B cell (primary cell): ENCODE data around the gene DACT2. TPM values are rescaled to one million over a fixed set of nuclear protein-coding genes. Genes with fewer than 3 reads are reported as not detected.
"Not testable (repeated sequence)": the region's sequence is repeated elsewhere in the genome, so short reads cannot be mapped to it uniquely, and the experiment has no call there.

ENCODE experiments used
- ATAC-seq: fragments of 200-7000 bp; cut with Tn5 transposase; one replicate; pipeline ENCODE4 v1.10.0; 2021; ENCODE audit warnings: low read depth, mild to moderate bottlenecking, moderate number of reproducible peaks, moderate library complexity
- CTCF ChIA-PET: fragments of 350-600 bp; sonication (Branson Sonifier 250); formaldehyde crosslinking; loops from one replicate; lab custom pipeline; 2021; ENCODE audit warnings: antibody characterized with exemption, inconsistent platforms; lab: Charles Lee
- POLR2A ChIA-PET: fragments of 350-600 bp; sonication (Branson Sonifier 250); formaldehyde crosslinking; loops from one replicate; lab custom pipeline; 2021; ENCODE audit warnings: antibody characterized with exemption; lab: Charles Lee
- DNase-seq: peaks from one replicate; pipeline ENCODE4 v3.0.0; 2013
- H2AFZ ChIP-seq: 2 replicates; pipeline ENCODE4 v1.6.1; 2012; ENCODE audit warnings: mild to moderate bottlenecking, low read depth, low read length; ENCODE audit not compliant: insufficient read depth, poor library complexity, severe bottlenecking
- H3K27ac ChIP-seq, 2 donors: 1 replicate in 1 of 2; 2 replicates in 1 of 2; pipeline ENCODE4 v1.5.1; 2012 to 2013; ENCODE audit warnings: low read length in 2 of 2, mild to moderate bottlenecking in 2 of 2, moderate library complexity in 1 of 2
- H3K27me3 ChIP-seq, 4 experiments: fragments of 200-600 bp in 1 of 4; sonication (generic) in 1 of 4; replicated peaks in 1 of 4; 1 replicate in 2 of 4; 2 replicates in 2 of 4; pipeline versions ENCODE4 v1.6.1 to v1.7.0; 2013 to 2016; ENCODE audit warnings: low read length in 3 of 4, mild to moderate bottlenecking in 2 of 4, mixed read lengths in 1 of 4, moderate library complexity in 1 of 4; ENCODE audit not compliant: insufficient read depth in 4 of 4, control insufficient read depth in 3 of 4; ENCODE audit errors: control extremely low read depth in 1 of 4
- H3K36me3 ChIP-seq, 2 experiments: replicated peaks in 1 of 2; 1 replicate in 1 of 2; 2 replicates in 1 of 2; pipeline versions ENCODE4 v1.6.1 to v1.7.1; 2013; ENCODE audit warnings: low read length in 1 of 2; ENCODE audit not compliant: insufficient read depth in 2 of 2, control insufficient read depth in 1 of 2; ENCODE audit errors: control extremely low read depth in 1 of 2, extremely low read depth in 1 of 2
- H3K4me1 ChIP-seq, 2 donors: fragments of 200-600 bp in 1 of 2; sonication (generic) in 1 of 2; 1 replicate in 1 of 2; 2 replicates in 1 of 2; pipeline versions ENCODE4 v1.5.1 to v1.6.1; 2013 to 2017; ENCODE audit warnings: low read length in 2 of 2; ENCODE audit not compliant: control insufficient read depth in 2 of 2, insufficient read depth in 2 of 2
- H3K4me2 ChIP-seq: replicated peaks from 2 replicates; pipeline ENCODE3; 2012; ENCODE audit warnings: mild to moderate bottlenecking, low read depth, low read length; ENCODE audit not compliant: poor library complexity, severe bottlenecking
- H3K4me3 ChIP-seq, 5 experiments: fragments of 200-600 bp in 1 of 5; sonication (generic) in 1 of 5; 1 replicate in 3 of 5; 2 replicates in 2 of 5; pipeline versions ENCODE4 v1.5.1 to v1.7.0; 2011 to 2016; ENCODE audit warnings: low read length in 4 of 5, mild to moderate bottlenecking in 4 of 5, low read depth in 2 of 5, control low read depth in 1 of 5, moderate library complexity in 1 of 5; ENCODE audit not compliant: insufficient read depth in 1 of 5; ENCODE audit errors: control extremely low read depth in 1 of 5, extremely low read depth in 1 of 5
- H3K79me2 ChIP-seq: fragments of 200-600 bp; sonication (generic); one replicate; pipeline ENCODE4 v1.6.0; 2016; ENCODE audit warnings: low read length; ENCODE audit not compliant: control insufficient read depth, insufficient read depth
- H3K9ac ChIP-seq: fragments of 200-600 bp; sonication (generic); 2 replicates; pipeline ENCODE4 v1.6.1; 2017; ENCODE audit warnings: mild to moderate bottlenecking, low read length, moderate library complexity
- H3K9me3 ChIP-seq, 3 donors: one replicate each; pipeline versions ENCODE4 v1.6.1 to v1.7.1; 2013; ENCODE audit warnings: low read length in 2 of 3; ENCODE audit not compliant: control insufficient read depth in 2 of 3, insufficient read depth in 1 of 3; ENCODE audit errors: control extremely low read depth in 1 of 3
- H4K20me1 ChIP-seq: 2 replicates; pipeline ENCODE4 v1.6.0; 2012; ENCODE audit warnings: mild to moderate bottlenecking, low read length; ENCODE audit not compliant: insufficient read depth, control insufficient read depth, poor library complexity, severe bottlenecking
- H3K27ac Mint-ChIP-seq: one replicate; pipeline ENCODE4 v1.8.0; 2021; ENCODE audit warnings: mixed read lengths
- H3K27me3 Mint-ChIP-seq: one replicate; pipeline ENCODE4 v1.8.0; 2021; ENCODE audit warnings: mixed read lengths
- H3K4me1 Mint-ChIP-seq: one replicate; pipeline ENCODE4 v1.8.0; 2021; ENCODE audit warnings: mixed read lengths
- H3K4me3 Mint-ChIP-seq: one replicate; pipeline ENCODE4 v1.8.0; 2021; ENCODE audit warnings: mixed read lengths
- H3K9me3 Mint-ChIP-seq: one replicate; pipeline ENCODE4 v1.8.0; 2022; ENCODE audit warnings: mixed read lengths; ENCODE audit not compliant: insufficient read depth
- CTCF ChIP-seq: fragments of 200-600 bp; IDR thresholded peaks from one replicate; pipeline ENCODE4 v1.8.0; 2022; ENCODE audit warnings: antibody characterized with exemption, mild to moderate bottlenecking
- EZH2 ChIP-seq: IDR thresholded peaks from 2 replicates; pipeline ENCODE4 v1.6.1; 2012; ENCODE audit warnings: borderline replicate concordance, low read depth, mild to moderate bottlenecking, moderate library complexity, low read length; ENCODE audit not compliant: insufficient read depth, poor library complexity, severe bottlenecking
- WGBS: methylation state at CpG from one replicate; pipeline ENCODE4 v1.1.5; 2013; ENCODE audit warnings: missing lambda C conversion rate; ENCODE audit not compliant: insufficient coverage; 5-methylcytosine and 5-hydroxymethylcytosine counted together
- intact Hi-C: fragments of 100-400 bp; cut with micrococcal nuclease; formaldehyde crosslinking; loops from one replicate; pipeline ENCODE4 v1.10.0; 2022
- polyA plus RNA-seq: library from polyadenylated mRNA; depleted of rRNA; stranded (reverse); fragments of >200 nt; gene quantifications from 2 replicates; pipeline ENCODE4 v1.2.3, GENCODE V29; 2012
- total RNA-seq, 2 donors: library from RNA; stranded (reverse); fragments of 120-200 nt in 1 of 2; gene quantifications; 1 replicate in 1 of 2; 2 replicates in 1 of 2; pipeline versions ENCODE4 v1.2.3 to v1.2.4, GENCODE V29; 2013 to 2022

DACT2 gene
- total and polyA plus RNA-seq, 2 donors (not counting 1 experiment from before 2014, with no cell fraction given) = not detected

DNA sequence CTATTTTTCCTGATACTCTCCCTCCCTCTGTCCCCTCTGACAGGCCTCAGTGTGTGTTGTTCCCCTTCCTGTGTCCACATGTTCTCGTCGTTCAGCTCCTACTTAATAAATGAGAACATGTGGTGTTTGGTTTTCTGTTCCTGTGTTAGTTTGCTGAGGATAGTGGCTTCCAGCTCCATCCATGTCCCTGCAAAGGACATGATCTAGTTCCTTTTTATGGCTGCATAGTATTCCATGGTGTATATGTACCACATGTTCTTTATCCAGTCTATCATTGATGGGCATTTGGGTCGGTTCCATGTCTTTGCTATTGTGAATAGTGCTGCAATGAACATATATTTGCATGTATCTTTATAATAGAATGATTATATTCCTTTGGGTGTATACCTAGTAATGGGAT lies 51.8 kb downstream of the DACT2 start:
- H3K27ac Mint-ChIP-seq, H3K4me1 Mint-ChIP-seq, H3K4me3 Mint-ChIP-seq, H3K27ac ChIP-seq, CTCF ChIA-PET, H3K9ac ChIP-seq, H3K4me2 ChIP-seq, H3K79me2 ChIP-seq, H2AFZ ChIP-seq, H3K36me3 ChIP-seq, POLR2A ChIA-PET, H3K27me3 ChIP-seq, intact Hi-C loops, H3K27me3 Mint-ChIP-seq, H3K9me3 ChIP-seq, DNase-seq, H3K9me3 Mint-ChIP-seq, H3K4me1 ChIP-seq, H4K20me1 ChIP-seq, H3K4me3 ChIP-seq, ATAC-seq: not testable (repeated sequence)
- no CpG with 5 or more reads among the region's 3 CpGs for WGBS

DNA sequence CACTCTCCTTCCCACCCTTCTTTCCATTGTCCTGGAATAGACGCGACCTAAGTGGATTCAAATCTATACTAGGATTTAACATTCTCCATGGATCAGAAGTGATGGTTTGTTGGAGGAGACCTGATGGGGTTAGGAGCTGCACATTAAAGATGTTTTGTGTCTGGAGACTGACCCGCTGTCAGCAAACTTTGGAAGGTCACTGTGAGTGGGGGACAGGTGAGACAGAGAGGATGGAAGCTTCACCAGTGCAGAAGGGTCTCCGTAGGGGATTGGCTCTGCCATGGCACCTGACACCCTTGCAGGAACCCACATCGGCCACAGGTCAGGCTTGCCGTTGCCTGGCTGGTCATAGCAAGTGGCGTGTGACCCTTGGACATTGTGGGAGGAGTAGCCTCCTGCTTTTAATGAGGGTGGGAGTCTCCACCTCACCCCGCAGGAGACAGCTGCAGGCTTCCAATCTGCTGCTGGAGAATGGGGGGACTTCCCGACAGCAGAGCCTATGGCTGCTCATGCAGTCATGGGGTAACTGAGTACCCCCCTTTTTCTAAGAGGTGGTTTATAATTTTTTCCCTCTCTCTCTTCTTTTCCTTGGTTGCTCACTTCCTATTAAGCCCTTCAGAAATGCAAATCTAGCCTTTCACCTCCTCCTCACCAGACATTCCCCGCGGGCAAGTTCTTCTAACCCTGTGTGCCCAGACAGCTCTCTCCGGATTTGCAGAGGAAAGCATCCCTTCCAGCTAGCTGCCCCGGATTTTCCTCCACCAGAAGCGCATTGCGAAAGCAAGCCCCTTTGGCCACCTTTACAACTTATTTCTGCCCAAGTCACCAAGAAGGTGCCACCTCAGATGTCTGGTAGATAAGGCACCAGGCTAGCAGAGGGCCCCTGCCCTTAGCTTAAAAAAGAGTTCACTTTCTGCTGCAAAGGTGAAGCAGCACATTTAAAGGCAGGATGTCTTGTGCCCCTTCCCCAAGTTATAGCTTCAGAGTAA lies 53.5 kb downstream of the DACT2 start:
- Histone ChIP-seq H3K27me3 (no peaks in the 10 kb centered on the region), H4K20me1 (no peaks in the 10 kb centered on the region), H3K79me2 (no peaks in the 10 kb centered on the region), H3K9ac (no peak overlapping the region), H3K4me2 (no peak overlapping the region), H3K9me3 (peaks cover 0 to 7% (median 0%) of the 10 kb centered on the region in 3 donors), H3K36me3 (no peaks in the 10 kb centered on the region), H3K4me1 (no peaks in the 10 kb centered on the region), H3K27ac (no peak overlapping the region), H2AFZ (no peak overlapping the region), H3K4me3 (no peak overlapping the region)
- no peak for TF ChIP-seq CTCF
- TF ChIP-seq EZH2 = no peak
- intact Hi-C loops = no loop called here
- H3K9me3 Mint-ChIP-seq = no peaks in the 10 kb centered on the region
- WGBS = 88% methylated on average over 11 of the region's 15 CpGs
- ChIA-PET CTCF (no interaction called here), POLR2A (no interaction called here)
- H3K4me3 Mint-ChIP-seq = no peak overlapping the region
- no peak overlapping the region for H3K27ac Mint-ChIP-seq
- H3K4me1 Mint-ChIP-seq = no peaks in the 10 kb centered on the region
- ATAC-seq (no peak), DNase-seq (no peak)
- H3K27me3 Mint-ChIP-seq = no peaks in the 10 kb centered on the region
